Type B pancreatic cell (in vitro differentiated cells): Measurements from ENCODE around the gene FAU. TPM values are rescaled to one million over a fixed set of nuclear protein-coding genes. Genes with fewer than 3 reads are reported as not detected.

Experiments used
- DNase-seq: peaks from one replicate; pipeline ENCODE4 v3.0.0; 2021; ENCODE audit warnings: mixed read lengths; ENCODE audit not compliant: unreplicated experiment; ENCODE audit errors: extremely low spot score
- H3K27ac Mint-ChIP-seq: 2 replicates; pipeline ENCODE4 v1.8.0; 2021; ENCODE audit warnings: mild to moderate bottlenecking, mixed read lengths
- H3K27me3 Mint-ChIP-seq: 2 replicates; pipeline ENCODE4 v1.8.0; 2021; ENCODE audit warnings: mixed read lengths
- H3K36me3 Mint-ChIP-seq: 2 replicates; pipeline ENCODE4 v1.8.0; 2021; ENCODE audit warnings: mixed read lengths
- H3K4me1 Mint-ChIP-seq: one replicate; pipeline ENCODE4 v1.8.0; 2021; ENCODE audit warnings: mixed read lengths; ENCODE audit not compliant: unreplicated experiment
- H3K4me3 Mint-ChIP-seq: 2 replicates; pipeline ENCODE4 v1.8.0; 2021; ENCODE audit warnings: mild to moderate bottlenecking, mixed read lengths
- H3K9me3 Mint-ChIP-seq: 2 replicates; pipeline ENCODE4 v1.8.0; 2021; ENCODE audit warnings: mixed read lengths
- CTCF ChIP-seq: fragments of 200-600 bp; sonication (generic); conservative IDR thresholded peaks from 2 replicates; pipeline ENCODE4 v1.5.0; 2021; ENCODE audit warnings: antibody characterized with exemption, mild to moderate bottlenecking
- total RNA-seq: library from RNA; stranded (reverse); gene quantifications from 2 replicates; pipeline ENCODE4 v1.2.1, GENCODE V29; 2021; ENCODE audit warnings: low replicate concordance

The FAU gene
- total RNA-seq, 1 donor from 2014 or later, result 758 TPM

GRCh38 chr11:65131895-65132237, 9.9 kb upstream of the FAU start:
- Mint-ChIP-seq H3K4me1 (peaks cover 22% of the 10 kb centered on the region), H3K9me3 (no peaks in the 10 kb centered on the region), H3K4me3 (peak overlapping the region; percentile 25), H3K27ac (no peak overlapping the region), H3K27me3 (no peaks in the 10 kb centered on the region), H3K36me3 (no peaks in the 10 kb centered on the region)
- no peak for DNase-seq
- no peak for TF ChIP-seq CTCF

GRCh38 chr11:65131417-65131776, 9.5 kb upstream of the FAU start:
- Mint-ChIP-seq H3K9me3 (no peaks in the 10 kb centered on the region), H3K27me3 (no peaks in the 10 kb centered on the region), H3K4me3 (peak overlapping the region; percentile 64), H3K27ac (peak overlapping the region; percentile 85), H3K4me1 (peaks cover 22% of the 10 kb centered on the region), H3K36me3 (no peaks in the 10 kb centered on the region)
- TF ChIP-seq CTCF, result no peak
- no peak for DNase-seq

GRCh38 chr11:65130631-65131416, 8.9 kb upstream of the FAU start:
- no peaks in the 10 kb centered on the region for H3K9me3 Mint-ChIP-seq
- peak overlapping the region; percentile 64 for H3K4me3 Mint-ChIP-seq
- H3K27me3 Mint-ChIP-seq, result no peaks in the 10 kb centered on the region
- no peak for DNase-seq
- no peaks in the 10 kb centered on the region for H3K36me3 Mint-ChIP-seq
- H3K4me1 Mint-ChIP-seq, result peaks cover 16% of the 10 kb centered on the region
- no peak for TF ChIP-seq CTCF
- H3K27ac Mint-ChIP-seq, result peak overlapping the region; percentile 85

GRCh38 chr11:65129649-65130441, 7.9 kb upstream of the FAU start:
- TF ChIP-seq CTCF, result no peak
- Mint-ChIP-seq H3K4me1 (peaks cover 8% of the 10 kb centered on the region), H3K9me3 (no peaks in the 10 kb centered on the region), H3K27me3 (no peaks in the 10 kb centered on the region), H3K36me3 (no peaks in the 10 kb centered on the region), H3K4me3 (no peak overlapping the region), H3K27ac (no peak overlapping the region)
- no peak for DNase-seq

GRCh38 chr11:65128182-65129145, 6.5 kb upstream of the FAU start:
- no peak for DNase-seq

More at GRCh38 chr11:65128182-65129145, 6.5 kb upstream of the FAU start:
- no peak overlapping the region for H3K4me3 Mint-ChIP-seq
- no peak for TF ChIP-seq CTCF
- H3K4me1 Mint-ChIP-seq, result peaks cover 13% of the 10 kb centered on the region
- H3K36me3 Mint-ChIP-seq, result no peaks in the 10 kb centered on the region
- H3K27ac Mint-ChIP-seq, result no peak overlapping the region
- no peaks in the 10 kb centered on the region for H3K9me3 Mint-ChIP-seq
- no peaks in the 10 kb centered on the region for H3K27me3 Mint-ChIP-seq
